Osteoblast (primary cell): ENCODE measurements around the gene FBXO2. TPM values are rescaled to one million over a fixed set of nuclear protein-coding genes. Genes with fewer than 3 reads are reported as not detected.

ENCODE experiments used
- DNase-seq: peaks from one replicate; pipeline ENCODE4 v3.0.0; 2011; ENCODE audit warnings: low spot score, mixed read lengths; ENCODE audit not compliant: insufficient read length; ENCODE audit errors: missing footprints
- H2AFZ ChIP-seq: 2 replicates; pipeline ENCODE4 v1.6.0; 2011; ENCODE audit warnings: mild to moderate bottlenecking, low read length
- H3K27ac ChIP-seq: 2 replicates; pipeline ENCODE4 v1.5.1; 2011; ENCODE audit warnings: mild to moderate bottlenecking, low read depth, low read length, moderate library complexity
- H3K27me3 ChIP-seq: 2 replicates; pipeline ENCODE4 v1.6.0; 2012; ENCODE audit warnings: mild to moderate bottlenecking, control low read depth, inconsistent platforms, low read length, moderate library complexity; ENCODE audit not compliant: insufficient read depth
- H3K36me3 ChIP-seq: 2 replicates; pipeline ENCODE4 v1.5.1; 2011; ENCODE audit warnings: mild to moderate bottlenecking, low read length, control low read depth, moderate library complexity; ENCODE audit not compliant: insufficient read depth
- H3K4me1 ChIP-seq: 2 replicates; pipeline ENCODE4 v1.5.1; 2011; ENCODE audit warnings: mild to moderate bottlenecking, low read length, control low read depth, moderate library complexity; ENCODE audit not compliant: insufficient read depth
- H3K4me2 ChIP-seq: 2 replicates; pipeline ENCODE4 v1.6.0; 2011; ENCODE audit warnings: mild to moderate bottlenecking, low read length; ENCODE audit not compliant: insufficient read depth
- H3K4me3 ChIP-seq: fragments of 200-600 bp; sonication (generic); 3 replicates; pipeline ENCODE4 v1.5.1; 2012; ENCODE audit warnings: mild to moderate bottlenecking, low read length, inconsistent platforms; ENCODE audit not compliant: insufficient read depth
- H3K79me2 ChIP-seq: 2 replicates; pipeline ENCODE4 v1.6.0; 2012; ENCODE audit warnings: mild to moderate bottlenecking, low read length, control low read depth, inconsistent platforms; ENCODE audit not compliant: insufficient read depth
- H3K9me3 ChIP-seq: 2 replicates; pipeline ENCODE4 v1.5.1; 2011; ENCODE audit warnings: low read depth, low read length, control low read depth
- H4K20me1 ChIP-seq: 2 replicates; pipeline ENCODE4 v1.6.0; 2012; ENCODE audit warnings: mild to moderate bottlenecking, low read length, control low read depth; ENCODE audit not compliant: insufficient read depth
- total RNA-seq: library from RNA; depleted of rRNA; stranded (reverse); fragments of >200 nt; gene quantifications from 2 replicates; pipeline ENCODE4 v1.2.3, GENCODE V29; 2012
- TF ChIP-seq, protein P1 (sequence below): IDR thresholded peaks from 2 replicates; pipeline ENCODE4 v1.5.1; 2011; ENCODE audit warnings: mild to moderate bottlenecking, low read depth, low read length, moderate library complexity; ENCODE audit errors: extremely low read depth

FBXO2 gene
- total RNA-seq, 1 donor: 0.36 TPM

DNA sequence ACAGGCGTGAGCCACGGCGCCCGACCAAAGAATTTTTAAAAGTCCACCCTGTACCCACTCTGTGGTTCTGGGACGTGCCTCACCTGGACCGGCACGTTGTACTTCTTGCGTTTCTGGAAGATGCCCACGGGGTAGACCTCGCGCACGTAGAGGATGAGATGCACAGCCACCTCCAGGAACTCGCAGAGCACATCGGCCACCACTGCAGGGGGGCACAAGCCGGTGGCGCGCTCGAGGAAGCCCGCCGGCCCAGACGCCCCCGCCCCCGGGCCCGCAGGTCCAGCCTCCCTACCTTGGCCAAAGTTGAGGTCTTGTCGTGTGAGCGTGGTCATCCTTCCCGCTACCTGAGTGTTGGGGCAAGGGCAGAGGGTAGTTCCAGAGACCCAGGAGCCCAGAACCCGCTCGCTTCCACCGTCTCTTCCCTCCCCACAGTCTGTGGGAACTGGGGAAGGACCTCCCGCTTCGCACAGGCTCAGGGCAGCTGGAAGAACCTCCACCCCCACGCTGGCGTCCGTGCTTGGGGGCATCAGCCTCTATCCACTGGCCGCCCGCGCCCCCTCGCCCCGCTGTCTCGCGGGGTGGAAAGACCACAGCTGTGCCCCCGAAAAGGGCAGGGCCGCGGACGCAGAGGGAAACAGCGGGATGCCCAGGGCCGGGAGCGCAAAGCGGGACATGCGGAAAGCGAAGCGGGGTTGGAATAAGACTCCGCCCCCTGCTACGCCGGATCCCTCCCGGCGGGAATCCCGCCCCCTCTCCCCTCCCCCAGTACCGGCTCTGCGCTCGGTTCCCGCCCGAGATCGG is 26.2 kb upstream of the FBXO2 start:
- Histone ChIP-seq H3K9me3 (no peaks in the 10 kb centered on the region), H3K27me3 (peaks cover under 1% of the 10 kb centered on the region), H3K4me2 (peak overlapping the region; percentile 92), H3K36me3 (peaks cover 8% of the 10 kb centered on the region), H4K20me1 (peaks cover 3% of the 10 kb centered on the region), H2AFZ (peak overlapping the region; percentile 89), H3K4me1 (peaks cover 16% of the 10 kb centered on the region), H3K79me2 (peaks cover 3% of the 10 kb centered on the region), H3K27ac (peak overlapping the region; percentile 71), H3K4me3 (peak overlapping the region; percentile 93)
- DNase-seq: peak; percentile 97
- TF ChIP-seq, protein P1, sequence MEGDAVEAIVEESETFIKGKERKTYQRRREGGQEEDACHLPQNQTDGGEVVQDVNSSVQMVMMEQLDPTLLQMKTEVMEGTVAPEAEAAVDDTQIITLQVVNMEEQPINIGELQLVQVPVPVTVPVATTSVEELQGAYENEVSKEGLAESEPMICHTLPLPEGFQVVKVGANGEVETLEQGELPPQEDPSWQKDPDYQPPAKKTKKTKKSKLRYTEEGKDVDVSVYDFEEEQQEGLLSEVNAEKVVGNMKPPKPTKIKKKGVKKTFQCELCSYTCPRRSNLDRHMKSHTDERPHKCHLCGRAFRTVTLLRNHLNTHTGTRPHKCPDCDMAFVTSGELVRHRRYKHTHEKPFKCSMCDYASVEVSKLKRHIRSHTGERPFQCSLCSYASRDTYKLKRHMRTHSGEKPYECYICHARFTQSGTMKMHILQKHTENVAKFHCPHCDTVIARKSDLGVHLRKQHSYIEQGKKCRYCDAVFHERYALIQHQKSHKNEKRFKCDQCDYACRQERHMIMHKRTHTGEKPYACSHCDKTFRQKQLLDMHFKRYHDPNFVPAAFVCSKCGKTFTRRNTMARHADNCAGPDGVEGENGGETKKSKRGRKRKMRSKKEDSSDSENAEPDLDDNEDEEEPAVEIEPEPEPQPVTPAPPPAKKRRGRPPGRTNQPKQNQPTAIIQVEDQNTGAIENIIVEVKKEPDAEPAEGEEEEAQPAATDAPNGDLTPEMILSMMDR: no peak

DNA sequence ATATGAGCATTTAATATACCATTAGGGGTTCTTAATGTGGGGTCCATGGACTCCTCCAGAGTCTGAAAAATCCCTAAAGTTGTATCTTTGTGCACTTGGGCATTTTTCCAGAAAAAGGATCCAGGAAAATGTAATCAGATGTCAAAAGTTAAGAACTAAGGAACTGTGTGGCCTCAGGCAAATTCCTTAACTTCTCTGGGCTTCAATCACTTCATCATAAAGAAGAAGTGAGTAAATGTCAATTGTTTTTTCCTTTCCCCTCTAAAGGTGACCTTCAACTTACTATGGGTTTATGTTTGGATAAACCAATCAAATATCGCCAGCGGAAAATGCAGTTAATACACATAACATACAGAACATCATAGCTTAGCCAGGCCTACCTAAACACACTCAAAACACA is 24.2 kb upstream of the FBXO2 start:
- Histone ChIP-seq H3K9me3 (no peaks in the 10 kb centered on the region), H3K27ac (no peak overlapping the region), H3K4me1 (peaks cover 16% of the 10 kb centered on the region), H2AFZ (no peak overlapping the region), H3K36me3 (peaks cover 20% of the 10 kb centered on the region), H3K79me2 (peaks cover 3% of the 10 kb centered on the region), H3K4me2 (no peak overlapping the region), H3K4me3 (no peak overlapping the region), H3K27me3 (no peaks in the 10 kb centered on the region), H4K20me1 (peaks cover 4% of the 10 kb centered on the region)
- no peak for DNase-seq
- TF ChIP-seq, protein P1: no peak

DNA sequence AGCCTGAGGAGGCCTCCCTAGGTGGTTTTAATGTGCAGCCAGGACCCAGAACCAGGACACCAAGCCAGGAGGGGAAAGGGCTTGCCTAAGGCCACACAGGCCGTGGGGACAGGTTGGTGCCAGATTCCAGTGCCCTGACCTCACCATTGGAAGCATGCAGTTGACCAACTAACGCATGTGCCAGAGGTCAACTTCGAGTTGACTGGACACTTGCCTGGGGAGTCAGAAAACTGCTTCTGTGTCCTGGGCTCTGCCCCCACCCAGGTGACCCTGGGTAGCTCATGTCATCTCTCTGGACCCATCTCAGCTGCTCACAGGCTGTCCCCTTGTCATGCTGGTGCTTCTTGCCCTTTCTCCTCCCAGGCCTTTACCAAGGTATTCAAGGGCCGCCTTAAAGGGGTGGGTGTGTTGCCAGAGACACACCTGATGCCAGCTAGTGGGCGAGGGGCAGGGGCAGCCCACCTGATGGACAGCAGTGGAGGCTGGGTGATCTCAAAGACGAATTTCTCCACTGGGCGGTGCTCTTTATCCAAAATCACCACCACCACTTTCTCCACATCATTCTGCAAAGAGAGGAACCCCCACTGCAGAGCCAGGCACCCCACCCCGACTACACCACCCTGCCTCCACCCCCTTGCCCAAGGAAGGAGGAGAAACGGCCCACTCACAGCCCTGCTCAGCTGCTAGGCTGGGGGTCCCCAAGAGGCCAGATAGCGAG is 22.3 kb upstream of the FBXO2 start:
- H3K79me2 ChIP-seq: peaks cover 3% of the 10 kb centered on the region
- H2AFZ ChIP-seq: no peak overlapping the region
- H3K4me2 ChIP-seq: no peak overlapping the region
- H3K27ac ChIP-seq: no peak overlapping the region
- peaks cover 20% of the 10 kb centered on the region for H3K36me3 ChIP-seq
- peaks cover 3% of the 10 kb centered on the region for H3K4me1 ChIP-seq
- TF ChIP-seq, protein P1: no peak
- H3K4me3 ChIP-seq: no peak overlapping the region
- H4K20me1 ChIP-seq: peaks cover 4% of the 10 kb centered on the region
- H3K9me3 ChIP-seq: no peaks in the 10 kb centered on the region
- H3K27me3 ChIP-seq: no peaks in the 10 kb centered on the region
- DNase-seq: peak; percentile 84

DNA sequence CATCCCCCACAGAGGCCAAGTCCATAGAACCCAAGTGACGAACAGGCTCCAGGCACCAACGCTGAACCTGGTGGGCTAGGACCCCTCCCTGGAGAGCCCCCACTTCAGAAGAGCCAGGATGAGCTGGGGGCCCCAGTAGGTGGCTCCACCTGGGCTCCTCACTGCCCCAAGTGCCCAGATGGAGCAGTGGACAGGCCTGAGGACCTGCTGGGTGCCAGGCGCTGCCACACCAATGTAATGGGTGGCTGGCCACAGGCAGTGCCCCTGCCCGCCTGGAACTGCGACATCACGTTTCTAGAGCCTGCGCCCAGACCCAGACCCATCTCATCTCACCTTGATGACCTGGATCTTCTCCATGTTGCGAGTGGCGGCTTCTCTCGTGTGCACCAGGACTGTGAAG is 21.1 kb upstream of the FBXO2 start:
- no peaks in the 10 kb centered on the region for H3K79me2 ChIP-seq
- no peak overlapping the region for H3K4me2 ChIP-seq
- no peaks in the 10 kb centered on the region for H3K4me1 ChIP-seq
- H3K4me3 ChIP-seq: no peak overlapping the region
- no peaks in the 10 kb centered on the region for H3K27me3 ChIP-seq
- H2AFZ ChIP-seq: no peak overlapping the region
- H3K9me3 ChIP-seq: no peaks in the 10 kb centered on the region
- peak; percentile 55 for DNase-seq
- peaks cover 20% of the 10 kb centered on the region for H3K36me3 ChIP-seq
- TF ChIP-seq, protein P1: no peak
- H4K20me1 ChIP-seq: peaks cover 4% of the 10 kb centered on the region
- no peak overlapping the region for H3K27ac ChIP-seq
